Tracheal epithelial cell (primary cell): ENCODE data around the gene LRRC75B. TPM values are rescaled to one million over a fixed set of nuclear protein-coding genes. Genes with fewer than 3 reads are reported as not detected.

Experiments
- total RNA-seq: library from RNA; depleted of rRNA; stranded (reverse); fragments of >200 nt; gene quantifications from 2 replicates; pipeline ENCODE4 v1.2.1, GENCODE V29; 2014

The LRRC75B gene
- 6.4 and 9.6 TPM in 2 replicates for total RNA-seq

GRCh38 chr22:24592851-24593558, at the start of gene LRRC75B:
Gene LRRC75B, minus strand, starts transcription at chr22:24593073. Its CDS starts 34 bp downstream, at chr22:24593039.

GRCh38 chr22:24602847-24603769, 10.2 kb upstream of the LRRC75B start, which contains the start of gene GGT1:
Gene GGT1, plus strand, starts transcription at chr22:24603193. Its CDS starts 7,889 bp downstream, at chr22:24611082.

GRCh38 chr22:24555165-24556039, 37.5 kb downstream of the LRRC75B start, which contains the start of gene SNRPD3:
Gene SNRPD3, plus strand, starts transcription at chr22:24555999. Its CDS starts 1,676 bp downstream, at chr22:24557675.

GRCh38 chr22:24554313-24555164, 38.3 kb downstream of the LRRC75B start, which contains the start of gene GUCD1:
Gene GUCD1, minus strand, starts transcription at chr22:24555138. Its CDS starts 147 bp downstream, at chr22:24554991.

Other genes starting within 250 kb of the LRRC75B start
- 0.72 and 1.1 TPM in 2 replicates for gene ADORA2A, start 165.5 kb downstream of the LRRC75B start, total RNA-seq
- 0.24 TPM in 1 of 2 replicates, not detected in the other for gene UPB1, start 97.7 kb downstream of the LRRC75B start, total RNA-seq
- gene GUCD1, start 37.9 kb downstream of the LRRC75B start, total RNA-seq: 140 and 178 TPM in 2 replicates
- 153 and 174 TPM in 2 replicates for gene SNRPD3, start 37.1 kb downstream of the LRRC75B start, total RNA-seq
- gene GGT1, start 10.1 kb upstream of the LRRC75B start, total RNA-seq: 5.3 and 21.4 TPM in 2 replicates
- not detected in 2 replicates for gene PIWIL3, start 181.6 kb upstream of the LRRC75B start, total RNA-seq
- gene SGSM1, start 213.1 kb upstream of the LRRC75B start, total RNA-seq: not detected in 2 replicates